Loucy (cell line): Measurements from ENCODE around the gene VPS8.

Experiments
- H2AFZ ChIP-seq: fragments of 200-600 bp; sonication (generic); 2 replicates; pipeline ENCODE4 v1.6.0; 2016; ENCODE audit warnings: antibody characterized with exemption, mild to moderate bottlenecking, low read length, moderate library complexity
- H3F3A ChIP-seq: fragments of 200-600 bp; 2 replicates; pipeline ENCODE4 v1.6.0; 2016; ENCODE audit warnings: antibody characterized with exemption, low read depth, mild to moderate bottlenecking
- H3K27me3 ChIP-seq: fragments of 200-600 bp; sonication (generic); 2 replicates; pipeline ENCODE4 v1.6.1; 2014; ENCODE audit warnings: low read length, mild to moderate bottlenecking; ENCODE audit not compliant: insufficient read depth, poor library complexity, severe bottlenecking
- H3K36me3 ChIP-seq: fragments of 200-600 bp; sonication (generic); 2 replicates; pipeline ENCODE4 v1.6.1; 2016; ENCODE audit warnings: low read length; ENCODE audit not compliant: insufficient read depth
- H3K4me1 ChIP-seq: fragments of 200-600 bp; sonication (generic); 2 replicates; pipeline ENCODE4 v1.5.1; 2014; ENCODE audit warnings: low read length, mild to moderate bottlenecking; ENCODE audit not compliant: insufficient read depth, poor library complexity, severe bottlenecking
- H3K4me2 ChIP-seq: fragments of 200-600 bp; sonication (generic); 2 replicates; pipeline ENCODE4 v1.6.0; 2014; ENCODE audit warnings: antibody characterized with exemption, low read length, low read depth, mild to moderate bottlenecking; ENCODE audit not compliant: poor library complexity, severe bottlenecking
- H3K4me3 ChIP-seq: fragments of 200-600 bp; sonication (generic); 2 replicates; pipeline ENCODE4 v1.5.1; 2014; ENCODE audit warnings: low read length, mild to moderate bottlenecking, mixed read lengths; ENCODE audit not compliant: poor library complexity, severe bottlenecking
- H3K79me2 ChIP-seq: fragments of 200-600 bp; sonication (generic); 2 replicates; pipeline ENCODE4 v1.6.1; 2014; ENCODE audit warnings: low read length; ENCODE audit not compliant: insufficient read depth
- H3K9ac ChIP-seq: fragments of 200-600 bp; sonication (generic); 2 replicates; pipeline ENCODE4 v1.6.0; 2014; ENCODE audit warnings: mild to moderate bottlenecking, low read depth, low read length, moderate library complexity; ENCODE audit not compliant: poor library complexity, severe bottlenecking
- H3K9me2 ChIP-seq: fragments of 200-600 bp; sonication (generic); replicated peaks from 2 replicates; pipeline ENCODE4 v1.6.1; 2016; ENCODE audit warnings: low read depth, low read length, mixed read lengths
- H3K9me3 ChIP-seq: fragments of 200-600 bp; sonication (generic); 2 replicates; pipeline ENCODE4 v1.6.1; 2014; ENCODE audit warnings: mild to moderate bottlenecking, antibody characterized with exemption, low read length, low read depth; ENCODE audit not compliant: insufficient read depth
- H4K20me1 ChIP-seq: fragments of 200-600 bp; sonication (generic); 2 replicates; pipeline ENCODE4 v1.6.0; 2014; ENCODE audit warnings: antibody characterized with exemption, low read length, mild to moderate bottlenecking; ENCODE audit not compliant: insufficient read depth, poor library complexity, severe bottlenecking
- EZH2phosphoT487 ChIP-seq: fragments of 200-600 bp; IDR thresholded peaks from 2 replicates; pipeline ENCODE4 v1.6.1; 2018; ENCODE audit warnings: antibody characterized with exemption, mild to moderate bottlenecking, moderate library complexity, borderline replicate concordance
- TF ChIP-seq, protein P1 (sequence below): fragments of 200-600 bp; sonication (generic); conservative IDR thresholded peaks from 2 replicates; pipeline ENCODE4 v1.5.1; 2014; ENCODE audit warnings: mild to moderate bottlenecking, antibody characterized with exemption, low read length

VPS8 gene

DNA sequence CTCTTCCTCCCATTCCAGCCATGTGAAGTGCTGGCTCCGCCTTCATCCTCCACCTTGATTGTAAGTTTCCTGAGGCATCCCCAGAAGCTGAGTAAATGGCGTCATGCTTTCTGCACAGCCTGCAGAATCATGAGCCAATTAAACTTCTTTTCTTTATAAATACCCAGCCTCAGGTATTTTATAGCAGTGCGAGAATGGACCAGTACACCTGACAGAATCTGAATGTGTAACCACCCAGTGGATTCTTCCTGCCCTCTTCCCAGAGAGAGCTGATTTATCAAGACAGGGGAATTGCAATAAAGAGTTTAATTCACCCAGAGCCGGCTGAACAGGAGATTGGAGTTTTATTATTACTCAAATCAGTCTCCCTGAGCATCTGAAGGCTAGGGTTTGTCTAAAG, 254.3 kb downstream of the VPS8 start:
- Histone ChIP-seq H2AFZ (no peak overlapping the region), H3F3A (no peaks in the 10 kb centered on the region), H3K4me1 (peaks cover 11% of the 10 kb centered on the region), H3K4me3 (no peak overlapping the region), H4K20me1 (no peaks in the 10 kb centered on the region), H3K9me2 (no peaks in the 10 kb centered on the region), H3K9ac (no peak overlapping the region), H3K27me3 (no peaks in the 10 kb centered on the region), H3K9me3 (peaks cover under 1% of the 10 kb centered on the region; the same call in 1 of the 2 replicates), H3K4me2 (no peak overlapping the region), H3K79me2 (no peaks in the 10 kb centered on the region), H3K36me3 (no peaks in the 10 kb centered on the region)
- no peak for TF ChIP-seq EZH2phosphoT487
- TF ChIP-seq, protein P1, sequence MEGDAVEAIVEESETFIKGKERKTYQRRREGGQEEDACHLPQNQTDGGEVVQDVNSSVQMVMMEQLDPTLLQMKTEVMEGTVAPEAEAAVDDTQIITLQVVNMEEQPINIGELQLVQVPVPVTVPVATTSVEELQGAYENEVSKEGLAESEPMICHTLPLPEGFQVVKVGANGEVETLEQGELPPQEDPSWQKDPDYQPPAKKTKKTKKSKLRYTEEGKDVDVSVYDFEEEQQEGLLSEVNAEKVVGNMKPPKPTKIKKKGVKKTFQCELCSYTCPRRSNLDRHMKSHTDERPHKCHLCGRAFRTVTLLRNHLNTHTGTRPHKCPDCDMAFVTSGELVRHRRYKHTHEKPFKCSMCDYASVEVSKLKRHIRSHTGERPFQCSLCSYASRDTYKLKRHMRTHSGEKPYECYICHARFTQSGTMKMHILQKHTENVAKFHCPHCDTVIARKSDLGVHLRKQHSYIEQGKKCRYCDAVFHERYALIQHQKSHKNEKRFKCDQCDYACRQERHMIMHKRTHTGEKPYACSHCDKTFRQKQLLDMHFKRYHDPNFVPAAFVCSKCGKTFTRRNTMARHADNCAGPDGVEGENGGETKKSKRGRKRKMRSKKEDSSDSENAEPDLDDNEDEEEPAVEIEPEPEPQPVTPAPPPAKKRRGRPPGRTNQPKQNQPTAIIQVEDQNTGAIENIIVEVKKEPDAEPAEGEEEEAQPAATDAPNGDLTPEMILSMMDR = no peak

DNA sequence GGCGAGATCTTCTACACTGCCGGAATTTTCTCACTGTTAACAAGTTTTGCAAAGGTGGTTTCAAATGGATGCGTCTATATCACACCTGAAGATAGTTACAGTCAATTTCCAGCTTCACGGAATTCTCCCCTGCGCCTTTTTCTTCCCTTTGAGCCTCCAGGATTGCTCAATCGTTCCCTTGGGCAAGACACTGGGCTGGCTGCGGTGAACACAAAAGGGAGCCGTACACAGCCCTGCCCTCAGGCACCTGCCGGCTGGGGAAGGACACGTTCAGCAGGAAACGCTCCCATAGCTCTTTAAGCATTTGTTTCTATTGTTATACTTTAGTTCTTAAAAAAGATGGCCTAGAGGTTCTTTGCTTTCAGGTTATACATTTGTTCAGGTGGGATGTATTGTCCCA, 255.2 kb downstream of the VPS8 start:
- Histone ChIP-seq H3K27me3 (no peaks in the 10 kb centered on the region), H3K36me3 (no peaks in the 10 kb centered on the region), H3K9ac (no peak overlapping the region), H3K9me3 (no peaks in the 10 kb centered on the region), H4K20me1 (no peaks in the 10 kb centered on the region), H3K79me2 (no peaks in the 10 kb centered on the region), H3K4me2 (no peak overlapping the region), H3F3A (no peaks in the 10 kb centered on the region), H3K4me1 (peaks cover 12% of the 10 kb centered on the region), H2AFZ (no peak overlapping the region), H3K9me2 (no peaks in the 10 kb centered on the region), H3K4me3 (no peak overlapping the region)
- TF ChIP-seq, protein P1 = no peak
- TF ChIP-seq EZH2phosphoT487 = no peak

DNA sequence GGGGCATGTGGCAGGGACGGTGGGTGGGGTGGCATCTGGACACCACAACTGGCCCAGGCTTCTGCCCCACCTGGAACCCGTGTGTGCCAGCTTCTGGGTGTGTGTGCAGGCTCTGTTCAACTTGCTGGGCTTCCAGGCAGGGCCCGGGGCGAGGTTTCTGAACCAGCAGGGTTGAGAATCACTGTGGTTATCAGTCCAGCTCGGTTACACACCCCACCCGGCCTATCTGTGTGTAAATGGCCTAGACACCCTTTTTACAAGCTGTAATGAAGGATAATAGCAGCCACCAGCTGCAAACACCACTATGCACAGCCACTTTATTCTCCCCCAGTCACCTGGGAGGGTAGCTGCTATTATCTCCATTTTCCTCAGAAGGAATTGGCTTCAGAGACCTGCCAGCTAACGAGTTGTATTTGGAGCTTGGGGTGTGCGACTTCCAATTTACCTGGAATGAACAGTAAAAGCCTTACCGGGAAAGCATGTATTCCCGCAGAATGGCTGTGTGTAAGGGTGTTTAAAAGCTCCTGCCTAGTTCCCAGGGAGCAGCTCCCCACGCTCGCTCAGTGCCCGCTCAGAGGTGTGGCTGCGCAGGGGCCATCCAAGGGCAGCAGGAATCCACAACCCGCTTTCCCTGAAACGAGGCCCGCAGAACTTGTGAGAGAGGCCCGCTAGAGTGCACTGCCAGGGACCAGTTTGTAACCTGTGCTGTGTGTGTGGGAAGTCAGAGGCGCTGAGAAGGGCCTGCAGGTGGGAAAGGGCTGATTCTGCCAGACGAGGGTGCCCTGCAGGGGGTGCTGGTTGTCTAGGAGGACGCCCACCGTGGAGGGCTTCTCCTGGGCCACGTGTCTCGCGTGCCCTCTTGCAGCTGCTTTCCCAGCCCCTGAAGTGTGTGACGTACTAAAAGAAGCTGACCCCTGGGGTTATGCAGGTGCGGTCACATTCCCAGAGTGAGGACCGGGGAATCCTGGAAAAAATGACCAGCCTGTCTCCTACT, 257.4 kb downstream of the VPS8 start:
- H3K36me3 ChIP-seq = no peaks in the 10 kb centered on the region
- H3K9me2 ChIP-seq = no peaks in the 10 kb centered on the region
- H2AFZ ChIP-seq = 0 out of 2 replicates have a peak overlapping the region, but pooled peaks have one; percentile 88
- TF ChIP-seq EZH2phosphoT487 = no peak
- TF ChIP-seq, protein P1 = peak; percentile 49
- H3K4me2 ChIP-seq = no peak overlapping the region
- H3K9me3 ChIP-seq = no peaks in the 10 kb centered on the region
- H3K27me3 ChIP-seq = no peaks in the 10 kb centered on the region
- H3K4me3 ChIP-seq = no peak overlapping the region
- H3K4me1 ChIP-seq = peaks cover 12% of the 10 kb centered on the region
- H3K9ac ChIP-seq = no peak overlapping the region
- no peaks in the 10 kb centered on the region for H3K79me2 ChIP-seq
- no peaks in the 10 kb centered on the region for H4K20me1 ChIP-seq
- no peaks in the 10 kb centered on the region for H3F3A ChIP-seq
